COLO668 (cell line): ENCODE measurements around the gene ABCB6.

Experiments used
- DNase-seq: peaks from one replicate; lab custom pipeline; 2025; ENCODE audit not compliant: unreplicated experiment; lab: John Stamatoyannopoulos, UW

ABCB6 gene

GRCh38 chr2:219186754-219187456 lies 31.9 kb downstream of the ABCB6 start:
- no peak for DNase-seq

GRCh38 chr2:219184121-219184520 lies 34.6 kb downstream of the ABCB6 start:
- no peak for DNase-seq

- no peak for DNase-seq
These were observed 35.5 kb downstream of the ABCB6 start for GRCh38 chr2:219183151-219183772.

GRCh38 chr2:219182331-219183150 lies 36.2 kb downstream of the ABCB6 start:
- DNase-seq: no peak

- DNase-seq: no peak
These were observed 37.2 kb downstream of the ABCB6 start for GRCh38 chr2:219181531-219181930.

- DNase-seq: no peak
These were observed 37.8 kb downstream of the ABCB6 start for GRCh38 chr2:219180961-219181360.

GRCh38 chr2:219179601-219180465 lies 38.9 kb downstream of the ABCB6 start:
- no peak for DNase-seq

GRCh38 chr2:219178377-219179175 lies 40.2 kb downstream of the ABCB6 start:
- DNase-seq: peak; percentile 66

GRCh38 chr2:219177552-219178376 lies 41.0 kb downstream of the ABCB6 start, which contains the start of gene RETREG2:
Gene RETREG2 (plus strand): TSS chr2:219178275. CDS start chr2:219178353, 78 bp downstream.
- peak; percentile 91 for DNase-seq

GRCh38 chr2:219176818-219177551 lies 41.8 kb downstream of the ABCB6 start, which contains the start of gene CNPPD1:
Gene CNPPD1 (minus strand): TSS chr2:219176925. CDS start chr2:219176828, 97 bp downstream.
- DNase-seq: peak; percentile 96

GRCh38 chr2:219175928-219176817 lies 42.6 kb downstream of the ABCB6 start:
- peak; percentile 71 for DNase-seq

- no peak for DNase-seq
These were observed 43.3 kb downstream of the ABCB6 start for GRCh38 chr2:219175486-219175885.

- no peak for DNase-seq
These were observed 44.0 kb downstream of the ABCB6 start for GRCh38 chr2:219174801-219175200.

- no peak for DNase-seq
These were observed 44.6 kb downstream of the ABCB6 start for GRCh38 chr2:219174146-219174545.

- DNase-seq: no peak
These were observed 45.6 kb downstream of the ABCB6 start for GRCh38 chr2:219173176-219173575.

GRCh38 chr2:219172231-219173154 lies 46.3 kb downstream of the ABCB6 start:
- DNase-seq: no peak
